ENCODE results near the gene NKD1.
A peak's percentile ranks its signal among the peaks of the same experiment; 100 is the strongest.

NKD1 gene

DNA sequence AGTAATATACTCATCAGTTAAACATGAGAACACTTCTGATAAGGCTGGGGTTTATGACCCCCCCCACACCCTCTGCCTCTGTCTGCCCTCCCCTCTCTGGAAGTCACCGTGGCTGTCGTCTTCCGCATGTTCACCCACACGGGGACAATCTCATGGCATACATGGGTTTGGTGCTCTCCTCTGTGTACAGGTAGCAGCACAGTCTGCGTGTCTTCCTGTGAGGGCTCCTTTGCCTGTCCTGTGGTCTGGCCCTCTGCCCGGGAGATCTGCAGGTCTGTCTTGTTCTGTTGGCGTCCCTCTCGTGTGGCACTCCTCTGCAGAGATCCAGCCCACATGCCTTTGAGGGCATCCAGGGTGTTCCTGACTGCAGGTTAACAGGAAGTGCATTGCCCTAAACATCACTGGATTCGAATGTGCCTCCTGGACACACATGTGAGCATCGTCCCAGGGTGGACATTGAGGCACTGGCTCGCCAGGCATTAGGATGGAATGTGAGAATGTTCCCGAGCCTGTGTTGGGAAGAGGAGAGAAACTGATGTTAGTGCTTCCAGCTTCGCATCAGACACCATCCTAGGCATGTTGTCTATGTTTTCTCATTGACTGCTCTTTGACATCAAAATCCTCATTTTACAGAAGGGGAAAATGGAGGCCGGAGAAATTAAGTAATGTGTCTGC is 54.5 kb downstream of the NKD1 start:
- DNase-seq: no peak

DNA sequence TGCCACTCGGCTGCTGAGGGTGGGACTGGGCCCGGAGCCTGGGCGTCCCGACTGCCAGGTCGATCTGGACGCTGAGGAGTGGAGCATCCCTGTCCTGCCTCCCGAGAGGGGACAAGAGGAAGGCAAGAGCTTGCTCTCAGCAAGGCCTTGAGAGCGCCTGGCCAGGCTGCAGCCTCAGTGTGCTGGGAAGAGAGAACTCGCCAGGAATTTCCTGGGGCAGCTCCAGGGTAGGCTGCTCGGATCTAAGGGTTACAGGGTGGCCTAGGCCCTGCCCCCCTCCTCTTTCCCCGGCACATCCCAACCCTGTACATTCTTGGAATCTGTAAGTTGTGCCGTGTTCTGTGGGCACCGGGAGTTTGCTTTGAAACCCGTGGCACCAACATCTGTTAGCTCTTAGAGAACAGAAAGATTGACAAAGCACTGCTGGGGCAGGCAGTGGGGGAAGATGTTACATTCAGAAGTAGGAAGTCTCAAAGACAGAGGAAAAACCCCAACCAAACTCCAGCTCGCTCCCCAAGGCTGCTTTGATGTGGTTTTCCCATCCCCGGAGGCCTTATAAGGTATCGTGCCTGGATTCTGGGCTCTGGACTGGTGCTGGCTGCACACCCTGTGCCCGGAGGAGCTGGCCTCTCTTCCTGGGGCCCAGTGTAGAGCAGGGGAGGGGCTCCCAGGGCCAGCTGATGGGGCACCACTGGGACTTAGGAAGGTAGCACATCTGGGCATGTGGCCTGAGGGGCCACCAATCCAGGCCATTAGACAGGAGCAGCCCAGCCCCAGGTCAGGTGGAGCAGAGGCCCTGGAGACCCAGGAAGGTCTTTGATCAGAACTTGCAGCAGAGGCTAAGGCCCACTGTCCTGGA is 55.2 kb downstream of the NKD1 start:
- DNase-seq: no peak

DNA sequence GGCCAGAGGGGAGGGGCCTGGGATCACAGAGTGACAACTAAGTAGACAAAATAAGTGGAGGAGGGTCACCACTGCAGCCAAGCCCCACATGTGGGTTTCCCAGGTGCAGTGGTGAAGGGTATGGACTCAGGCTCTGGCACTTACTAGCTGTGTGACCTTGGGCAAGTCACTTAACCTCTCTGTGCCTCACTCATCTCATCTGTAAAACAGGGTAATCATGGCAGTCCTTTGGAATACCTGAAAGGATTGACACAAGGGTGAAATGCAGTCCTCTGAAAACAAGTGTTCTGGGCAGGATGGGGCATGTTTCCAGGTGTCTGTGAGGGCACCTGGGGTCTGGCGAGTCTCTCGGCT is 55.8 kb downstream of the NKD1 start:
- DNase-seq: no peak

DNA sequence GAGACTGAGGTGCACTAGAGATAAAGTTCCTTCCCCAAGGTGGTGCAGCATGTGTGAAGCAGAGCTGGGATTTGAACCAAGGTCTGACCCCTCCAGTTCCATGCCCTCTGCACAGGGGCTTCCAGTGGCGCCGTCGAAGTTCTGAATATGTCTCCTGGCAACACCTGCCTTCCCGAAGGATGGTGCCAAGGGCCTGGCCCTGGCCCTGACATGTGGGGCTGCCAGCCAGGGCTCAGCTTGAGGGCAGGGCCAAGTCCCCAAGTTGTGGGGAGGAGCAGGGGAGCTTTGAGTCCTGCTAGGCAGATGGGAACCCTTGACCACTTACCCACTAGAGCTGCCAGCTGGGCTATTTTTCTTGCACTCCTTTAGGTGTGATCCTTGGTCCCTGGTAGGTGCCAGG is 56.4 kb downstream of the NKD1 start:
- DNase-seq: no peak

DNA sequence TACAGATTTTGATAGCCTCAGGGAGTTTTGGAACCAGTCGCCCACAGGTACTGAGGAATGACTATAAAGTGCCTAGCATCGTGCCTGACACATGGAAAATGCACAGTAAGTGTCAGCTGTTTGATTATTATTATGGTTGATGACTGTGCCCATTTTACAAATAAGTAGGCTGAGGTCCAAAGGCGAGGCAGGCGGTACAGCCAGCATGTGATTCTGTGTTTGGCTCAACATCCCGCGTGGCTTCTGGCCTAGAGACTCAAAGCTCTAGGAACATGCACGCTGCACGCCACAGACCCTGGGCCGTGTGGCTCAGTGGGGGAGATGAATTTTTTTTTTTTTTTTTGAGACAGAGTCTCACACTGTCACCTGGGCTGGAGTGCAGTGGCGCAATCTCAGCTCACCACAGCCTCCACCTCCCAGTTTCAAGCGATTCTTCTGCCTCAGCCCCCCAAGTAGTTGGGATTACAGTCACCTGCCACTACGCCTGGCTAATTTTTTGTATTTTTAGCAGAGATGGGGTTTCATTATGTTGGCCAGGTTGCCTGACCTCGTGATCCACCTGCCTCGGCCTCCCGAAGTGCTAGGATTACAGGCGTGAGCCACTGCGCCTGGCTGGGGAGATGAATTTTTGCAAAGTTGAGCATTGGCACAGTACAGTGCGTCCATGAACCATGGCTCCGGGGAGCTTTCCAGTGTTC is 57.7 kb downstream of the NKD1 start:
- no peak for DNase-seq

DNA sequence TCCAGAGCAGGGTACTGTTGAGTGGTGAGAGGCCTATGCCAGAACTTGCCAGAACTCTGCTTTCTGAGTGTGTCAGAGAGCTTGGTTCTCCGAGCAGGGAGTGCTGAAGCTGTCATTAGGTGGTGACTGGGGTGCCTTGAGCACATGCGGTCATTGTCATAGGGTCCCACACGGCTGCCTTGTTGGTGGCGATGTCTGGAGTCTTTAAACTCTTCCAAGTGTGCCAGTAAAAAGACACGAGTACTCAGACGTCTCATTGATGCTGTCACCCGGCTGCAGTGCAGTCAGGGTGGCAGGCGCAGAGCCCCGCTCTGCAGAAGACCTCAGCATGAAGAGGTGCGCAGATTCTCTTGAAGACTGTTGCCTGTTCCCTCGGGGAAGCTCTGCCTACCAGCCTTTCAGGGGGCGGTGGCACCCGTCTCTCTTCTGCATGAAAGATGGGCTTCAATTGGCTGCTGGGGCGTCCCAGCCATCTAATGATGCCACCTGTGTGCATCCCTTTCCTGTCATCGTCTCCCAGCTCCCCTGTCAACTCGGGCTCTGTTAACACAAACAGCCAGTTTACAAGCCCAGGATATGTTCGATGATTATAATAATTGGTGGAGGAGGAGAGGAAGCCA is 58.3 kb downstream of the NKD1 start:
- DNase-seq: no peak

DNA sequence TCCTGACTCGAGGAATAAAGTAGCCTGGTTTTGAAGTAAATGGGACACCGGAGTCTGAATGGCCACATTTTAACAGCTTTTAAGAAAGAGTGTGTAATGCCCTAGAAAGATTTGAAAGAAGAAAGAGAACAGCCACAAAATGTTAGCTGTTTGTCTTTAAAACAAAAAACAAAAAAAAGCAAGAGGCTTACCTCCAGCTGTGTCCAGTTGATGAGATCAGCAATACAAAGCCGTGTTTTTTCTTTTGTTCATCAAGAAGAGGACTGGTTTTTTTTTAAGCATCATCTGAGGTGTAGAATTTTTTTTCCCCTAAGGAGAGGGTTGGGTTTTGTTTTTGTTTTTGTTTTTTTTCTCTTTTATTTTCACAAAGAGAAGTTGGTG is 58.8 kb downstream of the NKD1 start:
- DNase-seq: no peak

DNA sequence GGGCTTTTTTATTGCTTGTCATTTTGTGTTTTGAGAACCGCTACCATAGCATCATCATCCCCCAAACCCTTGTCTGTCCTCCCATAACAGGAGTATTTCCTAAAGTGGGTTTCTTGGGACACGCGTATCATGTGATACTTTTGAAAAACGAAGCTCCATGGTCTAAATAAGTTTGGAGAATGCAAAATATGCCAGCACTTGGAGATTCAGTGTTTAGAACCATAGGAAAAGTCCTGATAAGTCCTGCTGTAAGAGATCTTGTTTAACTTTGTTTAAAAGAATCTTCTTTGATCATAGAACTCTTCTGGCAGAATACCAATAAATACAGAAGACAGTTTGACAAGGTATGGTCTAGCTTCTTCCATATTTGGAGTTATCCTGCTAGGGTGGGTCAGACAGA is 59.3 kb downstream of the NKD1 start:
- DNase-seq: no peak

DNA sequence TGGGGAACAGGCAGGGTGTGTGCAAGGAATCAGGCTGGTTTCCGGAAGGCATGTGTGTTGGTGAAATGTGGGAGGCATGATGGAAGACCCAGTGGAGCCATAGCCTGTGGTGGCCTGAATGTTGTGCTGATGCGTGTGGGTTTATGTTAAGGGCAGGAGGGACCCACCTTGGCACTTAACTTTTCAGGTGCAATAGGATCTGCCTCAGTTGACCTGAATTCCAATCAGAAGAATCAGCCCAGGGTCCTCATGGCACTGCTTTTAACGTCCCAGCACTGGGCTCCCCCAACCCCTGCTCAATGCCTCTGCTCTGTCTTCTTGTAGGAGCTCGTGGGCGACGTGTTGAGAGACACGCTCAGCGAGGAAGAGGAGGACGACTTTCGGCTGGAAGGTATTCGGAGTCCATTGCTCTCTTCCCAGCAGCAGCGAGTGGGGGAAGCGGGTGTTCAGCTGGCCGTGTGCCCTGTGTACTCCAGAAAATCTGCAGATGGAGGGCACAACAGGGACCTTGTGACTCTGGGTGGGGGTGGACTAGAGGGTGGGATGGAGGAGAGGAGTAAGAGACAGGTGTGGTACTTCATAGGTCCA is 59.9 kb downstream of the NKD1 start:
- no peak for DNase-seq

DNA sequence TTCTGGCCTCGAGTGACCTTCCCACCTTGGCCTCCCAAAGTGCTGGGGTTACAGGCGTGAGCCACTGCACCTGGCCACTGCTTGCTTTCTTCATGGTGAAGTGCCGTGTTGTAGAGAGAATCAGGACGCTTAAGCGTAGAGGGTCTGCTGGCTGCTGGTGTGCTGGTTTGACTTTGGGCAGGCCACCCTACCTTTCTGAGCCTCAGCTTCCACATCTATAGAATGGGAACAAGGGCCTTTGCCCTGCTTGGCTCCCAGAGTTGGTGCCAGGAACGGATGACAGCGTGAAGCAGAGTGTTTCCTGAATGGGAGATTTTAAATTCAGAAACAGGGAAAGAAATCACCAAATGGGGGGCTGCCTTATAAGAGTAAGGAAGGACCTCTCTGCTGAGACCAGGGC is 60.9 kb downstream of the NKD1 start:
- no peak for DNase-seq

DNA sequence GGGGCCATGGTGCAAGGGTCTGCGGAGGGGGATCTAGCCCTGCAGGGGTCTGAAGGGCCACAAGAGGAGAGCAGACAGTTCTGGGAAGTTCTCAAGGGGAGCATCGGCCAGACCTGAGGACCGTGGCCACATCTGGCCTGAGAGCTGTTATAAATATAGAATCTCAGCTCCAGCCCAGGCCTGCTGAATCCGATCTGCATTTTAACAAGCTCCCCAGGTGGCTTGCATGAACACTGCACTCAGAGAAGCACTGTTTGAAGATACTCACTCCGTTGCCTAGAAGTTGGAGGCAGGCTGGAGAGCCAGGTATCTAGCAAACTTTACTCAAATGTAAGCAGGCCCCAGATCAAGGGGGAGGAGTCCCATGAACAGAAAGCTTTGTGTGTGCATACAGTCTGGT is 61.3 kb downstream of the NKD1 start:
- DNase-seq: no peak

DNA sequence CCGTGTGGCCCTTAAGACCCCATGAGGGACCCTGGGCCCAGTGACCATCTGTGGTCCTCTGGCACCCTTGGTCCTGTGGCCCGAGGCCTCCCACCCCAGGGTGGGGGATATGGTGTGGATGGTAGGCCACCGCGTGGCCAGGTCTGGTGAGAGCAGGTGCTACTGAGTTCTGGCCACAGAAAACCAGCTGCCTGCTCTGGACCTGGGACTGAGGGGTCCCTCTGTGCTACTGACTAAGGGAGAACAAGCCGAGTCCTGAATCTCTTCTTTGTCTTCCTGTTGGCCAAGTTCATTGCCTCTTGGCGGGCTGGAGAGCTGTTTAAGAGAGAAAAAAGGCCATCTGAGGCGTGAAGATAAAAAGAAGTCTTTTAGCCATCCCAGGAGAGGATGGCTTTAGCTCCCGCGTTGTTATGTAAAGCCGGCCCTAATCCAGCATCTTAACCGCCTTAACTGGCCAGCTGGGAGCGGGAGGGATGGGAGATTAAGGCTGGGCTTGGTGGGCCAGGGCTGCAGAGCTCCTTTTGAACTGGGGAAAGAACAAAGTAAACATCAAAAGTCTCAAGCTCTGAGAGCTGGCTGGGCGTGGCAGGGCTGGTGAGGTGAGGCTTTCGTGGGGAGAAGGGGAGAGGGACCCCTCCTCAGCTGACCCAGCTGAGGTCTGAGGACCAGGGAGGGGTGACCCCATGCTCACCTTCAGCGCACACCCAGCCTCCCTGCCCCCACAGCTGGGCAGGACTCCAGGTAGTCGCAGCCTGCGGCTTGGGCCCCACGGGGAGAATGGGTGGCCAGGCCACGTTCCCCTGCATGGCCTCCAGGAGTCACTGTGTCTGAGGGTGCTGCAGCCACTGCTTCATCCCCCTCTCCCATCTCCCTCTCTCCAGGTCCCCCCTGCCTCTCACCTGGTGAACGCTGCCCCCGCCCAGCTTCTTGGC is 62.4 kb downstream of the NKD1 start:
- DNase-seq: no peak

DNA sequence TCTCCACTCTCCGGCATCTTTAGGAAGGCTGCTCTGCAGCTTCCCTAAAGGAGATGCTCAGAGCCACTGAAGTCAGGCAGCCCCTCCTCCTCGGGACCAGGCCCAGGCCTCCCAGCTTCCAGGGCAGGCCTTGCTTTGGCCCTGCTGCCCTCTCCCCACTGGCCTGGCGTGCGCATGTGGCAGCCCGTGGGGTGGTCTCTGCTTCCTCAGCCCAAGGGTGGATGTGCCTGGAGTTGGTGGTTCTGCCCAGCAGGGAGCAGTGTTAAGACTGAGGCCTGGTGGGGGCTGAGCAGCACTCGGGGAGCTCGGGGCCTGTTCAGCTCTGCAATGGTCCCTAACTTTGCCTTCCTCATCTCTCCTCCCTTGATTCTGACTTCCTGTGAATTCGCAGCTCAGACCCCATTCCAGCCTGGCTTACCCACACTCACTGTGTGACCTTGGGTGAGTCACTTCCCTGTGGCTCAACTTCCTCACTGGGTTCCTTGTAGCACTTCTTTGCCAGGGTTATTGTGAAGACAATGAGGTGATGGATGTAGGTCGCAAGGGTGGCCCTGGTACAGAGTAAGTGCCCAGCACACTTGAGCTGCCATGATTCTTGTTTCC is 63.2 kb downstream of the NKD1 start:
- peak; percentile 79 to 87 for DNase-seq

DNA sequence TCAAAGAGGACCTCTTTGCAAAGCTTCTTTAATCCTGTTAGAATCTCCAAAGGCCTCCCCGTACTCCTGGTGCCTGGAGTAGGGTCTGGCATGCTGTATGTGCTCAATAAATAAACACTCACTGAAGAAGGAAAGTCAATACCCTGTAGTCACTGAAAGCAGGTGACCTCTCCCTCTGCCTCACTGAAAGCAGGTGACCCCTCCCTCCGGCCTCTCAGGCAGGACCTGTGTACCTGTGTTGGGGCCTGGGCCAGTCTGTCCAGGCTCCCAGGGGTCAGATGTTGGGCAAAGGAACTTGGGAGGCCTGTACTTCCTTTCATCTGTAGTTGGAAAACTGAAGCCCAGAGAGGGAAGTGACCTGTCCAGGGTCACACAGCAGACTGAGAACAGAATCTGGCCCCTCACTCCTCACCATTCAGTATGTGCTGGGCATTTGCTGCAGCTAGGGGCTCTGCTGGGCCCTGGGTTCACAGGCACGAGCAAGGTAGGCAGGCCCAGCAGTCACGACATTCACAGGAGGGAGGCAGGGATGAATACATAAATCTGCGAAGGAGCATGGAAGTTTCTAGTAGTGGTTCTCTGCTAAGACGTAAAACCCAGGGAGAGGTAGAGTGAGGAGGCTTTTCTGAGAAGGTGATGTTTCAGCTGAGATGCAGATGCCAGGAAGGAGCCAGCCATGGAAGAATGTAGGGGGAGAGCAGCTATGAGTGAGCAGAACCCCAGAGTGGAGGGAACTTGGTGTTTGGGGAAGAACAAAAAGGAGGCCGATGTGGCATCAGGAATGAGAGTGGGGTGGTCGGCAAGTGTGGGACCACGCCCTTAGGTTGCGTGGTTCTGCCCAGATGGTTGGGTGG is 64.0 kb downstream of the NKD1 start:
- DNase-seq: no peak

DNA sequence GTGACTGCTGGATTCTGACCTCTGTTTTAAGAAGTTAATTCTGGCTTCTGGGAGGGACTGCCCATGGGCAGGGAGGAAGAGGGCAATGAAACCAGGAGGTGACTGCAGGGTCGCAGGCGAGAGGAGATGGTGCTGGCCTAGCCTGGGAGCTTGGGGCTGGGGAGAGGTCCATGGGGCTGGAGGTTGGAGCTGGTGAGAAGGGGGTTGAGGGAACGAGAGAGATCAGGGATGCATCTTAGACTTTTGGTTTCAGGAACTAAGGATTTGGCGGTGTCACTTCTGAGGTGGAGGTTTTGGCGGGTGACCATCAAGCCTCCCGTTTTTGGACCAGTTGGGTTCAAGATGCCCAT is 64.6 kb downstream of the NKD1 start:
- DNase-seq: no peak

DNA sequence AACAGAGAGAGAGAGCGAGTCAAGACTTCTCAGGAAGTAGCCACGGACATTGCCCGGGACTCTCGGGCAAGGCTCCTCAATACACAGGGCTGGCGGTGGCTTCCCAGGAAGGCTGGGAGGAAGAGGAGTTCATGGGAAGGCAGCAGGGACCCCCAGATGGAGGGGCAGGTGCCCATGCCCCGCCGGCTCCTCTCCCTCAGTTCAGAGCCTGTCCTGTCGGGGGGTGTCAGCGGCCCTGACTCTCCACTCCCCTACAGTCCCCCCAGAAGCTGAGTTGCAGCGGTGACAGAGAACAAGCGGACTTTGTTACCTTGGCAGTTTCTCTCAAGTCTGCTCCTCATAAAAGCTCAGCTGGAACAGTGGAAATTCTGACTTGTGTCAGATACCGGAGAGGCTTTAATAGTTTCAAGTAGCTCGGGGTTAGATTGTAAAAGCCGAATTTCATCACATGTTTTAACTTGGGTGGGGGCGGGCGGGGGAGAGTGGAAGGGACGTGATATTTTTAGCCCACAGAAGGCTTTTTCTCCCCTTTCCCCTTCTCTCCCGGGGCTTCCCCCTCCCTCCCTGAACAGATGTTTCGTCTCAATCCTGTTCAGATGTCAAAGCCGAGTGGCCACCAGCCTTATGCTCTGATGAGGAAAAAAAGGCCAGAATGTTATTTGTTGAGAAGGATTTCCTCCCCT is 65.2 kb downstream of the NKD1 start:
- peak; percentile 43 to 84 for DNase-seq

DNA sequence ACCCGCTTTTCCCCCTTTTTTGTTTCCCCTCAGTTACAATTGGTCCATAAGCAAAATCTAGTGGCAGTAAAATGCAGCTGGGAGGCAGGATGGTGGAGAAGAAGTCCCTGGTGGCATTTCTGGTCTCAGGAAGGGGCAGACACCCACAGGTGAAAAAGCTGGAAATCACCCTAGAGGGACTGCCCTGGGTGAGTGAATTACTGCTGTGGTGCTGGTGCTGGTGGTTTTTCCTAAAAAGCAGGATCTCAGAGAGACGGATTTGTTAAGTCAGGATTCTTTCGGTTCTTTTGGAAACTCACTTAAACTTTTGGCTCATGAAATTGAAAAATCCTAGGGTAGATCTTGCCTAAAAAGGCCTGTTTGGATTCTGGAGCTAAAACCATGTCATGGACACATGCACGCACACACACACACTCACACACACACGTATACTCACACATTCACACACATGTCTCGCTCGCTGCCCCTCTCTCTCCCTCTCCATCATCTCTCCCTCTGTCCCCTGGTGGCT is 65.8 kb downstream of the NKD1 start:
- peak; percentile 23 to 82 for DNase-seq

DNA sequence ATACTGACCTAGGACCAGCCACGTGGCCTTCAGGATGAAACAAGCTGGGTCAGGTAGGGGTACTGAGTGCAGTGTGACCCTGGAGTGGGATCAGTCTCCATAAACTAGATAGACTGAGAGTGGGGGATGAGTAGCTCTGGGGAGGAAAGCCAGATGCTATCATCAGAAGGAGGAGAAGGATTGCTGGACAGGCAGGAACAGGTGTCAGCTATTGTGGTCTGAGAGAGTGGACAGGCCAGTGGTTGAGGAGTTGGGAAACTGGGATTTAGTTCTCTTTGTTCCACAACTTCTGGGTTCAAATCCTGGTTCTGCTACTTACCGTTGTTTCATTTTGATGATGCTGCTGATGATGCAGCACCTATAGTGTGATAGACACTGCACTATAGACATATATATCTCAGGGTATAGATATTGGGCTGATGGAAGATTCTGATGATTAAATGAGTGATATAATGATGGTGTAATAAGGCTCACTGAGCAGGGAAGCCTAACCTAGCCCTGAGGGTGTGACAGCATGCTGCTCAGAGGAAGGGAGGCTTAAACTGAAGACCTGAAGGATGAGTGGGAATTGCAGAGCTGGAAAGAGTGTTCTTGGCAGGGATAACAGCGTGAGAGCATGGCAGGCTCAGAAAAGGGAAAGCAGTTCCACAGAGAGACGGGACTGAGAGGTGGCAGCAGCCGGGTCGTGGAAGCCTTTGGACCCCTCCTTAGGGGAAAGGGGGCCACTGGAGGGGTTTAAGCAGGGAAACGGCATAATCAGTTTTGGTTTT is 66.9 kb downstream of the NKD1 start:
- DNase-seq: no peak

DNA sequence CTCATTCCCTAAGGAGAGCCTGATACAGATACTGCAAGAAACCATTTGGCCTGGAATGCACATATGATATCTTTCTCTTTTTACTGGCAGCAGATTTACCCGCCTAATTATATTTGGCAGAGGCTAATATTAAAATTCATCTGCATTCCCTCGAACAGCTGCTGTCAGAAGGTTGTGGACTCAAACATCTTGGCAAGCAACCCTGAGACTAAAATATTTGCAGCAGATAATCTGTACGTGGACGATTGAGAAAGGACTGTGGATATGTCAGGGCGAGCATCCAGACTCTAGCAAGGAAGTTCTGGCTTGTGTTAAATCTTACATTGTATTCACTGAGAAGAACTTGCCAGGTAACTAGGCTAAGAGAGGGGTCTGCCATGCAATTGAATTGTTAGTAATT is 67.7 kb downstream of the NKD1 start:
- DNase-seq: no peak

All from inflammatory macrophage treated with lipopolysaccharide for 1 hour (primary cell).